ENCODE measurements around the gene TRIM2. TPM values are rescaled to one million over a fixed set of nuclear protein-coding genes. Genes with fewer than 3 reads are reported as not detected.

Gene TRIM2
- total RNA-seq, 2 experiments from 2014 or later: 0.06 to 0.29 TPM

DNA sequence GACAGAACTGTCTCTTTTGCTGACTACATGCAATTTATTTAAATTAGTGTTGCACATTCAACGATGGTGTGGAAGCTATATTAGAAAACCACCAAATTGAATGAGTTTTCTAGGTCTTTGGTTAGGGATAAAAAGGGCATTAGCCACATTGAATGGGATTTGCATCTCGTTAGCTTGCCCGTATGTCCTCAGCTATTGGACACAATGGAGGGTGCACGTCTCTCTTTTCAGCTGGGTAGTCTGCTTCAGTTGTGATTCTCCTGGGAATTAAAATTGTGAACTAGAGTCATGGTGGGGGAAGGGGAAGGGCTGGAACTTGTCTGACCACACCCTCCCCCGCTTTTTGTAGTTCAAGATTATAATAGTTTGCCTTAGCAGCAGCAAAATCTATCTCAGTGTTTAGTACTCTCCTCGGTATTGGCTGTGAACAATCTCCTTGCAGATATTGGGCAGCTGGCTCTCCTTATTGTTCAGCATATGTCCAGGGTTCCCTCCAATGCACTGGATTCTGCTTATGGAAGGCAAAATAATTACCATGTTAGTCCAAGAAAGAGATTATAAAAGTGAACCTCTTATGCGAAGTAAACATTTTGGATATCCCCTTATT is 23.3 kb downstream of the TRIM2 start:
- no peaks in the 10 kb centered on the region for H3K79me2 ChIP-seq (ENCODE audit: insufficient read depth, low read depth, low read length)
- CTCF ChIA-PET (ENCODE audit: unreplicated experiment): no interaction called here
- TF ChIP-seq EZH2phosphoT487 (IDR thresholded peaks at IDR 0.05; ENCODE audit: borderline replicate concordance, low read depth, low read length) (no peak), CTCF (conservative IDR thresholded peaks at IDR 0.05; ENCODE audit: low read length) (no peak)

DNA sequence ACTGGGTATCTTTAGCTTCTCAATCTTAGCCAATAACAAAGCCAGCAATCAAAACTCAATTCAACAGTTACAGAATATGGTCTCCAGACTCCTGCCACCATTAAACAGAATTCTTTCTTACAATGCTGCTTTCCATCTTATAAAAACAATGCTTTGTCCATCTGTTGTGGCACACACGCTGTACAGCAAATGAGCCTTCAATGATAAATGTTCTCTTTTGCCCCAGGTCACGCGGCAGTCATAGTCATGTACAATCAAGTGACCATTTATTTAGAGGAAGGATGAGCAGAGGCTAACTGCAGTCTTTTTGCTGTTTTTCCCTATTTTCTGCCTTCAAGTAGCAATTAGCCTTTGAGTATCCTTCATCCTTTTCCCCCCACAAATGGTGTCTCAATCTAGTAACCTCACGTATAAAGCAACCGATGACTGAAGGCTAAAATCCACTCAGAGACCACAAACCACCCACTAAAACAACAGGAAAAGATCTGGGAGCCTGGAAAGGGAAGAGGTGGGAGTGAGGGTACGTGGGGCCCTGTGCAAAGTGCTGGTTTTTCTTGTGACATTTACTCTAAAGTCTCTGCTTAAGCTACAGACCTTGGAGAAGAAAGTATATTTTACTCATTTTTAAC is 24.4 kb downstream of the TRIM2 start:
- ChIA-PET POLR2A (interaction anchor here (1.6 kb wide), 1 partner anchor 17 kb away, joined by 3 read pairs; no protein-coding TSS in a partner anchor), CTCF (ENCODE audit: unreplicated experiment) (no interaction called here)
- DNase-seq (ENCODE audit: low spot score): no peak
- H4K20me1 ChIP-seq (ENCODE audit: insufficient read depth, low read length): no peaks in the 10 kb centered on the region
- no peak overlapping the region for H2AFZ ChIP-seq (ENCODE audit: low read length)
- TF ChIP-seq CTCF (conservative IDR thresholded peaks at IDR 0.05; ENCODE audit: low read length): no peak
- no peak for TF ChIP-seq EZH2phosphoT487 (IDR thresholded peaks at IDR 0.05; ENCODE audit: borderline replicate concordance, low read depth, low read length)
- no peak overlapping the region for H3K27ac ChIP-seq (ENCODE audit: low read depth, low read length, poor library complexity, severe bottlenecking)
- no peak overlapping the region for H3K4me3 ChIP-seq (ENCODE audit: low read depth, low read length, poor library complexity, severe bottlenecking)
- H3K9me2 ChIP-seq (ENCODE audit: insufficient read depth, low read length): no peaks in the 10 kb centered on the region
- no TSS peak for BruUV-seq (replicated peaks)
- intact Hi-C loops (cut with micrococcal nuclease; ENCODE audit: unreplicated experiment): no loop called here
- no peak overlapping the region for H3K4me2 ChIP-seq (ENCODE audit: low read length)
- peaks cover 5% of the 10 kb centered on the region; the same call in 1 of the 2 replicates for H3K9me3 ChIP-seq (ENCODE audit: low read length)
- no peaks in the 10 kb centered on the region for H3K4me1 ChIP-seq (ENCODE audit: insufficient read depth, low read length, poor library complexity, severe bottlenecking)
- H3K36me3 ChIP-seq (ENCODE audit: insufficient read depth, low read length): no peaks in the 10 kb centered on the region
- no peaks in the 10 kb centered on the region for H3K79me2 ChIP-seq (ENCODE audit: insufficient read depth, low read depth, low read length)

More for the DNA sequence above, 23.3 kb downstream of the TRIM2 start:
- no peaks in the 10 kb centered on the region for H3K9me2 ChIP-seq (ENCODE audit: insufficient read depth, low read length)
- H3K4me2 ChIP-seq (ENCODE audit: low read length): no peak overlapping the region
- no peak overlapping the region for H2AFZ ChIP-seq (ENCODE audit: low read length)
- no peak overlapping the region for H3K4me3 ChIP-seq (ENCODE audit: low read depth, low read length, poor library complexity, severe bottlenecking)
- H3K4me1 ChIP-seq (ENCODE audit: insufficient read depth, low read length, poor library complexity, severe bottlenecking): no peaks in the 10 kb centered on the region
- no TSS peak for BruUV-seq (replicated peaks)
- no peaks in the 10 kb centered on the region for H3K36me3 ChIP-seq (ENCODE audit: insufficient read depth, low read length)
- intact Hi-C loops (cut with micrococcal nuclease; ENCODE audit: unreplicated experiment): no loop called here
- DNase-seq (ENCODE audit: low spot score): no peak
- peaks cover 5% of the 10 kb centered on the region; the same call in 1 of the 2 replicates for H3K9me3 ChIP-seq (ENCODE audit: low read length)
- POLR2A ChIA-PET: interaction anchor here (1.6 kb wide), 1 partner anchor 16 kb away, joined by 3 read pairs; no protein-coding TSS in a partner anchor
- H4K20me1 ChIP-seq (ENCODE audit: insufficient read depth, low read length): no peaks in the 10 kb centered on the region
- H3K27ac ChIP-seq (ENCODE audit: low read depth, low read length, poor library complexity, severe bottlenecking): no peak overlapping the region

- Histone ChIP-seq H3K4me2 (ENCODE audit: low read length) (no peak overlapping the region), H3K9me2 (ENCODE audit: insufficient read depth, low read length) (no peaks in the 10 kb centered on the region), H3K4me1 (ENCODE audit: insufficient read depth, low read length, poor library complexity, severe bottlenecking) (no peaks in the 10 kb centered on the region), H3K79me2 (ENCODE audit: insufficient read depth, low read depth, low read length) (no peaks in the 10 kb centered on the region), H3K4me3 (ENCODE audit: low read depth, low read length, poor library complexity, severe bottlenecking) (no peak overlapping the region), H4K20me1 (ENCODE audit: insufficient read depth, low read length) (no peaks in the 10 kb centered on the region), H3K27ac (ENCODE audit: low read depth, low read length, poor library complexity, severe bottlenecking) (no peak overlapping the region), H3K36me3 (ENCODE audit: insufficient read depth, low read length) (no peaks in the 10 kb centered on the region), H3K9me3 (ENCODE audit: low read length) (peaks cover under 1% of the 10 kb centered on the region; the same call in 1 of the 2 replicates), H2AFZ (ENCODE audit: low read length) (no peak overlapping the region)
- BruUV-seq (replicated peaks): no TSS peak
- CTCF ChIA-PET (ENCODE audit: unreplicated experiment): no interaction called here
- no peak for DNase-seq (ENCODE audit: low spot score)
- TF ChIP-seq EZH2phosphoT487 (IDR thresholded peaks at IDR 0.05; ENCODE audit: borderline replicate concordance, low read depth, low read length): no peak
- POLR2A ChIA-PET: interaction anchor here (1.0 kb wide), 1 partner anchor 25 kb away, joined by 3 read pairs; the partner anchor contains the start of gene TRIM2
- intact Hi-C loops (cut with micrococcal nuclease; ENCODE audit: unreplicated experiment): no loop called here
Measured at GRCh38 chr4:153229545-153229944, 25.3 kb downstream of the TRIM2 start.
